H1 (cell line): ENCODE measurements around the gene SPOCK3. TPM values are rescaled to one million over a fixed set of nuclear protein-coding genes. Genes with fewer than 3 reads are reported as not detected.

Experiments used
- CTCF ChIA-PET: fragments of 300-600 bp; sonication (Branson Sonifier 250); formaldehyde crosslinking; loops from one replicate; lab custom pipeline; 2021; ENCODE audit not compliant: partially characterized antibody; lab: Charles Lee
- POLR2A ChIA-PET: fragments of 300-600 bp; sonication (Branson Sonifier 250); formaldehyde crosslinking; loops from one replicate; lab custom pipeline; 2021; ENCODE audit warnings: inconsistent platforms; ENCODE audit not compliant: partially characterized antibody; lab: Charles Lee
- DNase-seq, 2 experiments: peaks; one replicate each; pipeline versions ENCODE4 v3.0.0 to v3.0.0-alpha.2; 2010 to 2022; ENCODE audit warnings: low spot score in 2 of 2, low read depth in 1 of 2, mixed read lengths in 1 of 2
- FAIRE-seq: peaks from 2 replicates; lab custom pipeline; 2011; peaks lifted over from hg19 to GRCh38; lab: Jason Lieb, UNC
- H2AFZ ChIP-seq: 2 replicates; pipeline ENCODE4 v1.8.1; 2012; ENCODE audit warnings: low read length, inconsistent platforms
- H2AK5ac ChIP-seq: 2 replicates; pipeline ENCODE4 v1.6.1; 2013; ENCODE audit warnings: low read depth, low read length
- H2BK120ac ChIP-seq: replicated peaks from 2 replicates; pipeline ENCODE3; 2013; ENCODE audit warnings: low read depth, low read length, inconsistent platforms
- H2BK12ac ChIP-seq: 2 replicates; pipeline ENCODE4 v1.6.1; 2013; ENCODE audit warnings: low read depth, low read length
- H2BK15ac ChIP-seq: 2 replicates; pipeline ENCODE4 v1.6.1; 2013; ENCODE audit warnings: low read length
- H2BK20ac ChIP-seq: 2 replicates; pipeline ENCODE4 v1.6.1; 2013; ENCODE audit warnings: low read length
- H2BK5ac ChIP-seq: 2 replicates; pipeline ENCODE4 v1.6.1; 2013; ENCODE audit warnings: low read depth, low read length
- H3K14ac ChIP-seq: 2 replicates; pipeline ENCODE4 v1.6.1; 2013; ENCODE audit warnings: inconsistent platforms; ENCODE audit not compliant: insufficient read length
- H3K18ac ChIP-seq: 2 replicates; pipeline ENCODE4 v1.6.1; 2013; ENCODE audit warnings: low read length; ENCODE audit errors: extremely low read depth
- H3K23ac ChIP-seq: 2 replicates; pipeline ENCODE4 v1.6.1; 2013; ENCODE audit warnings: inconsistent platforms; ENCODE audit not compliant: insufficient read length
- H3K23me2 ChIP-seq: 2 replicates; pipeline ENCODE4 v1.6.1; 2013; ENCODE audit warnings: low read depth, low read length
- H3K27ac ChIP-seq: 2 replicates; pipeline ENCODE4 v1.6.1; 2011; ENCODE audit warnings: low read depth, low read length, inconsistent platforms
- H3K27me3 ChIP-seq, 4 experiments: replicated peaks in 1 of 4; 1 replicate in 1 of 4; 2 replicates in 3 of 4; pipeline versions ENCODE4 v1.6.1 to v1.8.1; 2011 to 2013; ENCODE audit warnings: low read length in 3 of 4, mild to moderate bottlenecking in 3 of 4, inconsistent platforms in 2 of 4, mixed read lengths in 2 of 4, moderate library complexity in 1 of 4; ENCODE audit not compliant: control insufficient read depth in 3 of 4, insufficient read depth in 3 of 4; ENCODE audit errors: extremely low read depth in 1 of 4
- H3K36me3 ChIP-seq, 4 experiments: 2 replicates each; pipeline versions ENCODE4 v1.6.1 to v1.8.1; 2011 to 2013; ENCODE audit warnings: mild to moderate bottlenecking in 4 of 4, low read length in 3 of 4, moderate library complexity in 2 of 4, control low read depth in 1 of 4, inconsistent platforms in 1 of 4; ENCODE audit not compliant: insufficient read depth in 4 of 4, control insufficient read depth in 2 of 4
- H3K4ac ChIP-seq: replicated peaks from 2 replicates; pipeline ENCODE3; 2013; ENCODE audit warnings: low read length, low read depth, mixed read lengths, inconsistent platforms; ENCODE audit not compliant: insufficient read length
- H3K4me1 ChIP-seq, 4 experiments: replicated peaks in 1 of 4; 1 replicate in 1 of 4; 2 replicates in 3 of 4; pipeline versions ENCODE4 v1.6.1 to v1.8.1; 2011 to 2013; ENCODE audit warnings: low read length in 3 of 4, inconsistent platforms in 2 of 4, mixed read lengths in 1 of 4; ENCODE audit not compliant: insufficient read depth in 4 of 4, control insufficient read depth in 3 of 4
- H3K4me2 ChIP-seq, 2 experiments: 2 replicates each; pipeline versions ENCODE4 v1.6.1 to v1.8.1; 2011 to 2013; ENCODE audit warnings: low read depth in 2 of 2, low read length in 2 of 2, control low read depth in 1 of 2, inconsistent platforms in 1 of 2, mild to moderate bottlenecking in 1 of 2; ENCODE audit not compliant: insufficient read depth in 1 of 2
- H3K4me3 ChIP-seq, 4 experiments: fragments of 200-600, 300-600 bp in 1 of 4; sonication (generic), shearing (Covaris generic), sonication (Bioruptor Twin) in 1 of 4; 2 replicates each; pipeline versions ENCODE4 v1.5.1 to v1.8.1; 2011 to 2016; ENCODE audit warnings: low read length in 4 of 4, low read depth in 3 of 4, control low read depth in 2 of 4, inconsistent platforms in 2 of 4, mild to moderate bottlenecking in 2 of 4, mixed read lengths in 1 of 4, moderate library complexity in 1 of 4; ENCODE audit not compliant: insufficient read depth in 2 of 4; ENCODE audit errors: extremely low read depth in 1 of 4
- H3K56ac ChIP-seq: replicated peaks from 2 replicates; pipeline ENCODE3; 2013; ENCODE audit warnings: low read depth, mild to moderate bottlenecking, mixed read lengths, low read length, inconsistent platforms; ENCODE audit not compliant: insufficient read length
- H3K79me1 ChIP-seq: 2 replicates; pipeline ENCODE4 v1.6.1; 2013; ENCODE audit warnings: low read depth, low read length, control low read depth
- H3K79me2 ChIP-seq, 2 experiments: 2 replicates each; pipeline versions ENCODE4 v1.6.1 to v1.8.1; 2012 to 2013; ENCODE audit warnings: low read length in 2 of 2, mild to moderate bottlenecking in 2 of 2, inconsistent platforms in 1 of 2; ENCODE audit not compliant: insufficient read depth in 2 of 2, control insufficient read depth in 1 of 2
- H3K9ac ChIP-seq, 4 experiments: replicated peaks in 1 of 4; 1 replicate in 1 of 4; 2 replicates in 3 of 4; pipeline versions ENCODE4 v1.6.1 to v1.8.1; 2011 to 2013; ENCODE audit warnings: low read depth in 3 of 4, low read length in 3 of 4, control low read depth in 2 of 4, mild to moderate bottlenecking in 2 of 4, moderate library complexity in 2 of 4, inconsistent platforms in 1 of 4; ENCODE audit errors: extremely low read depth in 1 of 4
- H3K9me3 ChIP-seq, 2 experiments: 2 replicates each; pipeline versions ENCODE4 v1.6.1 to v1.8.1; 2012 to 2013; ENCODE audit warnings: mild to moderate bottlenecking in 2 of 2, moderate library complexity in 2 of 2, control low read depth in 1 of 2, inconsistent platforms in 1 of 2, low read depth in 1 of 2, low read length in 1 of 2, mixed read lengths in 1 of 2; ENCODE audit not compliant: insufficient read depth in 2 of 2
- H4K20me1 ChIP-seq, 2 experiments: replicated peaks in 1 of 2; 2 replicates each; pipeline versions ENCODE3 to v1.8.1; 2011 to 2013; ENCODE audit warnings: inconsistent platforms in 2 of 2, low read length in 2 of 2, mild to moderate bottlenecking in 1 of 2; ENCODE audit not compliant: insufficient read depth in 2 of 2, control insufficient read depth in 1 of 2
- H4K5ac ChIP-seq: 2 replicates; pipeline ENCODE4 v1.6.1; 2013; ENCODE audit warnings: low read length, low read depth, mixed read lengths, inconsistent platforms; ENCODE audit not compliant: insufficient read length
- H4K8ac ChIP-seq: 2 replicates; pipeline ENCODE4 v1.8.0; 2013; ENCODE audit warnings: mild to moderate bottlenecking, moderate library complexity, low read length, inconsistent platforms; ENCODE audit not compliant: insufficient read depth; ENCODE audit errors: extremely low read depth
- H4K91ac ChIP-seq: replicated peaks from 2 replicates; pipeline ENCODE3; 2013; ENCODE audit warnings: low read length, mixed read lengths, inconsistent platforms; ENCODE audit not compliant: insufficient read length
- SAP30 ChIP-seq: fragments of 300-600 bp; sonication (generic); IDR thresholded peaks from 2 replicates; pipeline ENCODE4 v1.7.1; 2012; ENCODE audit warnings: low read length, moderate library complexity, mild to moderate bottlenecking, inconsistent platforms; ENCODE audit not compliant: insufficient read depth, insufficient replicate concordance
- SP1 ChIP-seq: IDR thresholded peaks from 2 replicates; pipeline ENCODE4 v1.6.1; 2011; ENCODE audit warnings: low read depth, low read length
- WGBS, 2 experiments: shearing (Covaris generic) in 1 of 2; methylation state at CpG; one replicate each; pipeline versions ENCODE4 v1.1.6 to v1.1.7; 2013 to 2015; ENCODE audit warnings: low lambda C conversion rate in 2 of 2, mixed read lengths in 2 of 2, inconsistent platforms in 1 of 2, low coverage in 1 of 2, missing lambda C conversion rate in 1 of 2; ENCODE audit not compliant: insufficient replicate concordance in 2 of 2, insufficient coverage in 1 of 2, insufficient read length in 1 of 2; ENCODE audit errors: extremely low coverage in 1 of 2, missing lambda C conversion rate in 1 of 2; 5-methylcytosine and 5-hydroxymethylcytosine counted together
- polyA plus RNA-seq, 7 experiments: library from polyadenylated mRNA; depleted of rRNA in 3 of 7; stranded (reverse) in 5 of 7; unstranded in 2 of 7; fragments of >200 nt in 5 of 7; fragments of 200-250 nt in 2 of 7; gene quantifications; 1 replicate in 5 of 7; 2 replicates in 1 of 7; 4 replicates in 1 of 7; pipeline versions ENCODE4 v1.2.1 to v1.2.3, GENCODE V29; 2011 to 2013; ENCODE audit warnings: missing spikeins in 2 of 7, mixed read lengths in 2 of 7
- total RNA-seq: library from RNA; stranded (reverse); fragmentation: NEBNext Ultra II Directional; extraction: Animal tissue kit (Norgen Biotek cat#: 25700); gene quantifications from 2 replicates; pipeline ENCODE4 v1.2.1, GENCODE V29; 2021
- TF ChIP-seq, protein P1 (sequence below): IDR thresholded peaks from 2 replicates; pipeline ENCODE4 v1.6.1; 2011; ENCODE audit warnings: low read depth, mild to moderate bottlenecking, low read length; ENCODE audit not compliant: insufficient read depth

Gene SPOCK3
- total and polyA plus RNA-seq, 2 of the 8 experiments (the other 6 are each of a cell fraction or from before 2014, with no cell fraction given), result 0.14 to 0.60 TPM

DNA sequence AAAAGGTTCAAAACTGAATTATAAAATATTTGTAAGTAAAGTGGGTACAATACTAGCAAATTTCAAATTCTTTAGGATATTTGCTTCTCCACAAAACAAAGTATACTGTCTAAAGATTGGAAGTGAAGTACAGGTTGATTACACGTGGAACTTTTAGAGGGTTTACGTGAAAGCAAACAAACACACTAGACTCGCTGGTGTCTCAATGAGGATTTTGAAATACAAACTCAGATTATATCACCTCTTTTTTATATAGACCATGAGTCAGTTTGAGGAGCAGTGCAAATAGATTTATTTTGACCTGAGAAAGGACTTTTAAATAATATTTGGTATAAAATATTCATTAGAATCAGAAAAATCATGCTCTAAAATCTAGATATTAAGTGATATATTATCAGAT is 185.0 kb downstream of the SPOCK3 start:
- DNase-seq (no peak), FAIRE-seq (no peak)
- Histone ChIP-seq H3K4ac (no peak overlapping the region), H3K36me3 (no peaks in the 10 kb centered on the region), H3K4me1 (no peaks in the 10 kb centered on the region), H3K27me3 (no peaks in the 10 kb centered on the region), H3K56ac (no peak overlapping the region), H2BK120ac (no peak overlapping the region), H2BK12ac (no peak overlapping the region), H4K91ac (no peak overlapping the region), H2BK5ac (no peak overlapping the region), H3K4me3 (no peak overlapping the region), H3K14ac (no peak overlapping the region), H2BK20ac (no peak overlapping the region), H3K79me2 (no peaks in the 10 kb centered on the region), H4K8ac (no peak overlapping the region), H3K9me3 (no peaks in the 10 kb centered on the region), H2AFZ (no peak overlapping the region), H4K5ac (no peak overlapping the region), H3K27ac (no peak overlapping the region), H2BK15ac (no peak overlapping the region), H3K79me1 (no peaks in the 10 kb centered on the region), H3K18ac (no peak overlapping the region), H3K23me2 (no peaks in the 10 kb centered on the region), H4K20me1 (no peaks in the 10 kb centered on the region), H3K23ac (no peak overlapping the region), H2AK5ac (no peak overlapping the region), H3K9ac (no peak overlapping the region), H3K4me2 (no peak overlapping the region)
- ChIA-PET POLR2A (no interaction called here), CTCF (interaction anchor here (1.1 kb wide), 1 partner anchor 11 kb away, joined by 4 read pairs; no protein-coding TSS in a partner anchor)
- 96% methylated on average over 3 of the region's 3 CpGs; no CpG with 5 or more reads in 1 of the 2 experiments for WGBS, 2 experiments
- TF ChIP-seq SP1 (no peak), SAP30 (no peak)
- TF ChIP-seq, protein P1, sequence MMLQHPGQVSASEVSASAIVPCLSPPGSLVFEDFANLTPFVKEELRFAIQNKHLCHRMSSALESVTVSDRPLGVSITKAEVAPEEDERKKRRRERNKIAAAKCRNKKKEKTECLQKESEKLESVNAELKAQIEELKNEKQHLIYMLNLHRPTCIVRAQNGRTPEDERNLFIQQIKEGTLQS, result no peak
